ENCODE data around the gene VPS51. TPM values are rescaled to one million over a fixed set of nuclear protein-coding genes. Genes with fewer than 3 reads are reported as not detected.
A peak's percentile ranks its signal among the peaks of the same experiment; 100 is the strongest.

Gene VPS51
- total RNA-seq, 1 donor from 2014 or later = 127 TPM

DNA sequence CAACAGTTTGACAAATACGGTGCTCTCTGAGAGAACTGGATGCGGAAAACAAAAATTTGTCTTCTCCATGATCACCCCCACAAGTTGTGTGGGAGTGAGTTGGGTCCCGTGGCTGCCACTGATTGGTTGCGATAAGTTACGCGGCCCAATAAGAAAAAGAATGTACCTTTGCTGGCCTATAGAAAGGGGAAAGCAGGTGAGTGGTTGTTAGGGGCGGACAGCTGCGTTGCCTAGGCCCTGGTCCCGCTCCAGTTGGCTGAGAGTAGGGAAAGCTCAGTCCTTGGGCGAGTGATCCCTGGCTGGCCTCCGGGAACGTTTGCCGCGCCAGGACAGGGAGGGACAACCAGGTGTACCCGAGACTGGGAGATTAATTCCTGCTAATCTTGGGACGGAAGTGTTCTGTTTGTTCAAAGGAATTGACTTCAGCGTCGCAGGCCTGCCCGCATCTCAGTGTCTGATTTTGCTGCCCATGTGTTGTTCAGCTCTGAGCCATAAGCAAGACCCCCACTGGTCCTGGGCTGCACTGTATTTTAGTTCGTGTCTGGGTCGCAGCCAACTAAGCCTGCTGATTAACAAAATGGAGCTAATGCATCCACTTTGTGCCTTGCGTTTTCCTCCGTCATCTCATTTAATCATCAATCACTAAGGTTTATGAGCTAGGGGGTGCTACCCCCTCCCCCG is 39.1 kb downstream of the VPS51 start:
- peak overlapping the region; percentile 97 for H3K4me3 Mint-ChIP-seq (ENCODE audit: unreplicated experiment)
- peaks cover 6% of the 10 kb centered on the region for H3K27me3 Mint-ChIP-seq (ENCODE audit: unreplicated experiment)
- peak; percentile 92 for DNase-seq (ENCODE audit: extremely low spot score, unreplicated experiment)
- TF ChIP-seq CTCF (IDR thresholded peaks at IDR 0.05) = no peak
- peaks cover 5% of the 10 kb centered on the region for H3K36me3 Mint-ChIP-seq (ENCODE audit: unreplicated experiment)
- no peaks in the 10 kb centered on the region for H3K9me3 Mint-ChIP-seq (ENCODE audit: unreplicated experiment)
- H3K27ac Mint-ChIP-seq (ENCODE audit: unreplicated experiment) = peak overlapping the region; percentile 100
- H3K4me1 Mint-ChIP-seq (ENCODE audit: unreplicated experiment) = peaks cover 24% of the 10 kb centered on the region

- DNase-seq (ENCODE audit: extremely low spot score, unreplicated experiment) = no peak
- Mint-ChIP-seq H3K27ac (ENCODE audit: unreplicated experiment) (peak overlapping the region; percentile 100), H3K4me1 (ENCODE audit: unreplicated experiment) (peaks cover 24% of the 10 kb centered on the region), H3K27me3 (ENCODE audit: unreplicated experiment) (peaks cover 12% of the 10 kb centered on the region), H3K9me3 (ENCODE audit: unreplicated experiment) (no peaks in the 10 kb centered on the region), H3K4me3 (ENCODE audit: unreplicated experiment) (peak overlapping the region; percentile 97), H3K36me3 (ENCODE audit: unreplicated experiment) (peaks cover 5% of the 10 kb centered on the region)
- TF ChIP-seq CTCF (IDR thresholded peaks at IDR 0.05) = no peak
These were observed 39.7 kb downstream of the VPS51 start for GRCh38 chr11:65135633-65136145.

DNA sequence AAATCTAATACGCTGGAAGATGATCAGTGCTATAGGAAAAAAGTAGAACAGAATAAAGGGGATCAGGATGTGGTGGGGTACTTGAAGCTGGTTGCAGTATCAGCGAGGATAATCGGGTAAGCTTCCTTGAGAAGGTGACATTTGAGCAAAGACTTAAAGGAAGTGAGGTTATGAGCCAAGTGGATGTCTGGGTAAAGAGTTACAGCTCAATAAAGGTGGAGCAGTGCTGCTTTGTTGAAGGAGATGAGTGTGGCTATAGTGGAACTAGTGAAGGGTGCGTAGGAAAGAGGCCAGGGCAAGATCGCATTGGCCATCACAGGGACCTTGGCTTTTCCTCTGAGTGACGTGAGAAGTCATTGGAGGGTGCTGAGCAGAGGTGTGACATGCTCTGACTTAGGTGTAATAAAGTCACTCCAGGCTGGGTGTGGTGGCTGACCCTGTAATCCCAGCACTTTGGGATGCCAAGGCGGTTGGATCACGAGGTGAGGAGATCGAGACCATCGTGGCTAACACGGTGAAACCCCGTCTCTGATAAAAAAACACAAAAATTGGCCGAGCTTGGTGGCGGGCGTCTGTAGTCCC is 40.6 kb downstream of the VPS51 start:
- no peaks in the 10 kb centered on the region for H3K9me3 Mint-ChIP-seq (ENCODE audit: unreplicated experiment)
- H3K4me1 Mint-ChIP-seq (ENCODE audit: unreplicated experiment) = peaks cover 24% of the 10 kb centered on the region
- no peaks in the 10 kb centered on the region for H3K36me3 Mint-ChIP-seq (ENCODE audit: unreplicated experiment)
- H3K27ac Mint-ChIP-seq (ENCODE audit: unreplicated experiment) = no peak overlapping the region
- no peak for TF ChIP-seq CTCF (IDR thresholded peaks at IDR 0.05)
- DNase-seq (ENCODE audit: extremely low spot score, unreplicated experiment) = no peak
- peaks cover 20% of the 10 kb centered on the region for H3K27me3 Mint-ChIP-seq (ENCODE audit: unreplicated experiment)
- peak overlapping the region; percentile 40 for H3K4me3 Mint-ChIP-seq (ENCODE audit: unreplicated experiment)

DNA sequence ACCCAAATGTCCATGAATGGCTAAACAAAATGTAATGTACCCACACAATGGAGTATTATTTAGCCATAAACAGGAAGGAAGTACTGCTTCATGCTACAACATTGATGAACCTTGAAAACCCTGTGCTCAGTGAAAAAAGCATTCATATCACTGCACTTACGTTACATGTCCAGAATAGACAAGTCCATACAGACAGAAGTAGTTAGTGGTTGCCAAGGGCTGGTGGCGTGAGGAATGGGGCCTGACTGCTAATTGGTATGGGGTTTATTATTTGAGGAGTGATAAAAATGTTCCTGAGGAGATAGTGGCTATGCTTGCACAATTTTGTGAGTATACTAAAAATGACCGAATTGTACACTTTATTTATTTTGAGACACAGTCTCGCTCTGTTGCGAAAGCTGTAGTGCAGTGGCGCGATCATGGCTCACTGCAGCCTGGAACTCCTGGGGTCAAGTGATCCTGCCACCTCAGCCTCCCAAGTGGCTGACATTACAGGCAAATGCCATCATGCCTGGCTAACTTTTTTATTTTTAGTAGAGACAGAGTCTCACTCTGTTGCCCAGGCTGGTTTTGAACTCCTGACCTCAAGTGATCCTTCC is 46.0 kb downstream of the VPS51 start:
- no peak for DNase-seq (ENCODE audit: extremely low spot score, unreplicated experiment)
- Mint-ChIP-seq H3K27ac (ENCODE audit: unreplicated experiment) (no peak overlapping the region), H3K36me3 (ENCODE audit: unreplicated experiment) (no peaks in the 10 kb centered on the region), H3K27me3 (ENCODE audit: unreplicated experiment) (peaks cover 54% of the 10 kb centered on the region), H3K9me3 (ENCODE audit: unreplicated experiment) (no peaks in the 10 kb centered on the region), H3K4me3 (ENCODE audit: unreplicated experiment) (no peak overlapping the region), H3K4me1 (ENCODE audit: unreplicated experiment) (no peaks in the 10 kb centered on the region)
- no peak for TF ChIP-seq CTCF (IDR thresholded peaks at IDR 0.05)

Data from osteocyte (in vitro differentiated cells).